Activated CD4-positive, CD25-positive, alpha-beta regulatory T cell treated with anti-CD3 and anti-CD28 coated beads, Interleukin-2, amount 50 U/mL, for 16 hours (primary cell): ENCODE data around the gene GJD3.

Experiments used
- DNase-seq: peaks from one replicate; pipeline ENCODE4 v3.0.0-alpha.2; 2020; ENCODE audit warnings: low read depth, low spot score

GJD3 gene

DNA sequence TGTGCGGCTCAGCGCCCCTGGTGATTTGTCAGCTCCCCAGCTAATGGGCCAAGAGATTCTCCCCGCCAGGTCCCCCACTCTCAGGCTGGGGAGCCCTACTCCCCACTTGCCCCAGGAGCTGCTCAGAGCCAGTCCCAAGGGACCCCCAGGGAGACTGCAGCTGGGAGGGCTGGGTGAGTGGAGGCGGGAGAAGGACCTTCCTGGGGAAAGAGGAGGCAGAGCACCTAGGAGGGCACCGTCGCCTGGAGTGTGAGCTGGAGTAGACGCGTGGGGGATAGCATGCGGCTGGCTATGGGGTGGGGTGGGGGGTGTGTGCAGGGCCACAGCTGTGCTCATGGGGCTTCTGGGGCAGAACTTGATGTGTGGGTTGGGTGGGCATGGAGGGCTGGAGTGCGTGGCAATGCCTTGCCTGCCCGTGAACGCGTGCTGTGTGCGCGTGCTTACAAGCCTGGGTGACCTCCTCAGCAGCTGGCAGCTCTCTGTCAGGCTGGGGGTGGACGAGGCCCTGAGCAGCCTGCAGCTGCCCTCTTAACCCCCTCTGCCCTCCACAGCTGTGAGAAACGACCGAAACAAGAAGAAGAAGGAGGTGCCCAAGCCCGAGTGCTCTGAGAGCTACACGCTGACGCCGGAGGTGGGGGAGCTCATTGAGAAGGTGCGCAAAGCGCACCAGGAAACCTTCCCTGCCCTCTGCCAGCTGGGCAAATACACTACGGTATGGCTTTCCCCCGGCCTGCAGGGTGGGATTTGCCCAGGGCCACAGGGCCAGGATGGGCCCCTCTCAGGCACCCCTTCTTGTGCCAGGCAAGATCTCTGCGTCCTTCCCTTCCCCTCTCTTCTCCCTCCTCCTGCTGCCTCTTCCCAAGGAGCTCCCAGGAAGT is 12.9 kb downstream of the GJD3 start:
- no peak for DNase-seq

DNA sequence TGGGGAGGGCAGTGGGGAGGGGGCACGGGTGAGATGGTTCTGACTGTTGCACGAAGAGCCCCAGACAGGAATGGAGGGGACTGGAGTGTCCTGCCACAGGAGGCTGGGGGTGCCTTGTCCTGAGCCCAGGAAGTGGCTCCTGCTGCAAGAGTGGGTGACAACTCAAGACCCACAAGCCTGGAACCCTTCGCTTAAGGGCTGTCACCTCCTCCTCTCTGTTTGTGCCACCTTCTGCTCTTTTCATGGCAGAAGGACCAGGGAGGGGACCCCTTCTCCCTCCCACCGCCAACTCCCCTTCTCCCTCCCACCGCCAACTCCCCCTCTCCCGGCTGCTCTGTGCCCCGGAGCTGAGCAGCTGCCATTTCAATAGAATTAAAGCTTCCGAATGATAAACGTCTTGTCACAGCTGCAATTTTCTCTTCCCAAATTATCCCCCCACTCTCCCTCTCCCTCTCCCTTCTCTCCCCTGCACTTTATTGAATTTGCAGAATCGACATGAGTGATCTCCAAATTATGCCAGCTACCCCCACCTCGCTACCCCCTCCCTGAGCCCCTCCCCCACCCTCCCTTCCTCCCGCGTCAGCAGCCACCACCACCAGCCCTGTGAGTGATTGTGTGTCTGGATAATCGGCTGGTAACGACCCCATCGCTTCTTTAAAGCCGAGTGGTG is 13.7 kb downstream of the GJD3 start:
- no peak for DNase-seq

DNA sequence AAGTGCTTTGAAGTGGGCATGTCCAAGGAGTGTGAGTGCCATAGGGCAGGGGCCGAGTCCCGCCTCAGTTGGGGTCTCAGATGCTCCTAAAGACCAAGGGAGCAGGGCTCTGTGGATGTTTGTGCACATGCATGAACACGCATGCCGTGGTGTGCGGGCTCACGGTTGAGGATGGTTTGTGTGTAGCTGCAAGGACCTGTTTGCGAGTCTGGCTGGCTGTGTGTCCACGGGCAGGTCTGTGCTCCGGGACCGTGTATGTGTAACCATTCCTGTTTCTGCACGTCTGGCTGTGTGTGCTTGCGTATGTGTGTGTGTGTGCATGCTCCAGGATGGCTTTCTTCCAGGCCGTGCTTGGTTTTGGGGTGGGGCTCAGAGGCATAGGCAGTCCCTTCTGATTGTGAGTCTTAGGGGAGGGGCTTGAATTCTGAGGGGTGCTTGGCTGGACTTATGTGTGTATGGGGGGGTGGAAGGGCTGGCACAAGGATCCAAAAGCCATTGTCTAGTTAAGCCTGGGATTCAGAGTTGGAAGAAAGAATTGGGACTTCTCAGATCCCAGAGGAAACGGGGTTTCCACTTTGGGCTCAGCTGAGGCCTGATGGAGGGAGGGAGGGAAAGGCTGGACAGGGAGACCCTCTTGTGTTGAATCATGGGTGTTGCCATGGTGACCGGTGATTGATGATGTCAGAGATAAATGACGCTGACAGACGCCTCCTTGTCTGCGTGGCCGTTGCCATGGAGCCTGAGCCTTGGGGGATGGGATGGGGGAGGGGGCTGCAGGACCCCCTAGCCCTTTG is 14.4 kb downstream of the GJD3 start:
- no peak for DNase-seq

DNA sequence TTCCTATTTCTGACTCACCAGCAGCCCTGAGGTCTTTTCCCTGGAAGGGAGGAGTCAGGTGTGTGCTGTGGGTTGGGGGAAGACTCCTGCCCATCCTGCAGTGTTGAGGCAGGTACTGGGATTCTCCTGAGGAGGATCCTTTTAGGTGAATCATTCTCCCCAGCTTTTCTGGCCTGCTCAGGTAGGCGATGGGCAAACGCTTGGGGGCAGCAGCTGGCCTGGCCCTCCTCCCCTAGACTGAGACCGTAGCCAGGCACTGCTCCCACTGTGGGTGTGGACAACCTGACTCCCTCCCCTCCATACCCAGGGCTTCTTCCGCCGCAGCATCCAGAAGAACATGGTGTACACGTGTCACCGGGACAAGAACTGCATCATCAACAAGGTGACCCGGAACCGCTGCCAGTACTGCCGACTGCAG is 15.1 kb downstream of the GJD3 start:
- DNase-seq, result no peak

DNA sequence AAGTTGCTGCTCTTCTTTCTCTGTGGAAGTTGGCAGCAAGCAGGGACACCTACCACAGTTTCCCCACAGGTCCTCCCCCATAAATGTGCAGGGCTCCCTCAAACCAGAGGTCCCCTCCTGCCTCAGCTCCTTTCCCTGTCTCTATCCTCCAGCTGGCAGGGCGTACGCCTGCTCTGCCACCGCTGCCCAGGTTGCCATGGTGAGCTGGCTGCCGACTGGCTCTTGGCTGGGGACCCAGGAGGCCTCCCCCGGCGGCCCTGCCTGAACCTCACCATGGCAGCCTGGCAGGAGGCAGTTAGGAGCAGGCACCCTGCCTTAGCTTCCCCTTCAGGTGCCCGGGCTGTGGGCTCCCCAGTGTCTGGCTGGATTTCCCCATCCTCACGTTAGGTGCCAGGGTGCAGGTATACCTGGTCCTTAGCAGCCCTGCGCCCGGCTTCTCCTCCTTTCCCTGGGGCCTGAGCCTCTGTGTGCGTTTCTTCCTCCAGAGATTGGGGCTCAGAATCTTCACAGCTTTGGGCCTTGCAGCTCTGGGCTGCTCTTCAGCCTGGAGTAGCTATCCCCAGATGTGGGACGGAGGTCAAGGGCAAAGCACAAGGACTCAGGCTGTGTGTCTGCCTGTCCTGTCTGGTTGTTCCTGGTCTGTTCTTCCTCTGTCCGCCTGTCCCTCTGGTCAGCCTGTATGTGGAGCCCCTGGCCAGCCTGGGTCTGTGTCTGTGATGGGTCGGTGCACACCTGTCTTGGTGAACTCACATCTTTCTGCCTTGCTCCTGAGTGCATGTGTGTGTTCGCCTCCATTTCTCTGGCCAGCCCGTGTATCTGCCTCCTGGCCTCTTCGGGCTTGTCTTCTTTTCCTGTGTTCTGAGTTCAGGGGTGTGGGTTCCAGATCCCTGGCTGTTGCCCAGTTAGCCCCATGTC is 15.7 kb downstream of the GJD3 start:
- no peak for DNase-seq

DNA sequence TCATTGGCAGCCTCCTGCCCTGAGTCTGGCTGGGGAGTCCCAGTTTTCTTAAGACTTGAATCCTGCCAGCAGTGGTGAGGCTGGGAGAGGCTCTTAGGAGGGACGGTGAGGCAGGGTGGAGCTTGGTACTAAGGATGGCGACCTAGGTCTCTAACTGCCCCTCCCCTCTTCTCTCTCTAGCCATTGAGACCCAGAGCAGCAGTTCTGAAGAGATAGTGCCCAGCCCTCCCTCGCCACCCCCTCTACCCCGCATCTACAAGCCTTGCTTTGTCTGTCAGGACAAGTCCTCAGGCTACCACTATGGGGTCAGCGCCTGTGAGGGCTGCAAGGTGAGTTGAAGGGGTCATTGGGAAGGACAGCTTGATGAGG is 16.4 kb downstream of the GJD3 start:
- no peak for DNase-seq

DNA sequence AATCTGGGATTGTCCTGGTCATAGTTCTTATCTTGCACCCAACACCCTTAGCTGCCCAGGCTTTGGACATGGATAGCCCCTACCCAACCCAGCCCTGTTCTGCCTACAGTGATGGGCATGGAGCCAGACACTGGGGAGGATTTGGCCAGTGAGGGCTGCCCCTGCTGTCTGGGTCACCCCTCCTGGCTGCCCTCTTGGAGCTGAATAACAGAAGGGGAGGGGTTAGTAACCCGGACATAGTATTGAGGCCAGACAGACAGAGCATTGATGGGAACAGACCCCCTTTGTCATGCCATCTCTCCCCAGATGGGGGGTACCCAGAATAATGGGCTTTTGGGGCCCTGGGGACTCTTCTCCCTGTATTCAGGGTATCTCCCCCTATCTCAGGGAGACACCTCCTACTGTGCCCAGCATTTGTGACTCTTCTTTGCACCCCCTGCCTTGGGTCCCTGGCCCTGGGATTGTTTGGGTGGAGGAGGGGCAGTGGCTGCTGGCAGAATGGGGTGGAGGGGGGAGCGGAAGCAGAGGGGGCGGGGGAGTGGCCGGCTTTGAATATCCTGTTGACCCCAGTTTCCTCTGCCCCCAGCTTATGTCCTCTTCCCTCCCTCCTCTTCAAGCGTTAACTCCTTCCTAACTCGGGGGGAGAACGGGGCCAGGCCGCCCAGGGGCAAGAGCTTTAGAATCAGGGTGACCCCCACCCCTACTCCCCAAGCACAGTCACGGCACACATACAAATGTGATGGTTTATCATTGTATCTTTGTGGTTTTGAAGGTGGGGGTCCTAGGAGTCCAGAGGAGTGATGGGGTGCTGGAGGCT is 17.0 kb downstream of the GJD3 start:
- no peak for DNase-seq

DNA sequence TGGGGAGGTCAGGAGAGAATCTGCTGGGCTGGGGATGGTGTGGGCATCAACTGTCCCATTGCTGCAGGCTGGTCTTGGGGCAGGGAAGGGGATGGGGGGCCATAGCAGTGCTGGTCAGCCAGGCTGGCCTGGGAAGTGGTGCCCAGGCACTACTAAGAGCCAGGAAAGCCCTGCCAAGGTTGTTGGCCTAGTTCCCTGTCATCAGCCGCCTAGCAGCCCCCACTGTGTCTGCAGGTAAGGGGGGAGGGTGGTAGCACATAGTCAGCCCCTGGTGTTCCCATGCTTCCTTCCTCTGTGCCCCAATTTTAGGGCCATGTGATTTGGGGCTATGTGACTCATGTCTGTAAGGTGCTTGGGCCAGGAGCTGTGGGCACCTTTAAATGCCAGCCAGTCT is 17.8 kb downstream of the GJD3 start:
- DNase-seq, result no peak

DNA sequence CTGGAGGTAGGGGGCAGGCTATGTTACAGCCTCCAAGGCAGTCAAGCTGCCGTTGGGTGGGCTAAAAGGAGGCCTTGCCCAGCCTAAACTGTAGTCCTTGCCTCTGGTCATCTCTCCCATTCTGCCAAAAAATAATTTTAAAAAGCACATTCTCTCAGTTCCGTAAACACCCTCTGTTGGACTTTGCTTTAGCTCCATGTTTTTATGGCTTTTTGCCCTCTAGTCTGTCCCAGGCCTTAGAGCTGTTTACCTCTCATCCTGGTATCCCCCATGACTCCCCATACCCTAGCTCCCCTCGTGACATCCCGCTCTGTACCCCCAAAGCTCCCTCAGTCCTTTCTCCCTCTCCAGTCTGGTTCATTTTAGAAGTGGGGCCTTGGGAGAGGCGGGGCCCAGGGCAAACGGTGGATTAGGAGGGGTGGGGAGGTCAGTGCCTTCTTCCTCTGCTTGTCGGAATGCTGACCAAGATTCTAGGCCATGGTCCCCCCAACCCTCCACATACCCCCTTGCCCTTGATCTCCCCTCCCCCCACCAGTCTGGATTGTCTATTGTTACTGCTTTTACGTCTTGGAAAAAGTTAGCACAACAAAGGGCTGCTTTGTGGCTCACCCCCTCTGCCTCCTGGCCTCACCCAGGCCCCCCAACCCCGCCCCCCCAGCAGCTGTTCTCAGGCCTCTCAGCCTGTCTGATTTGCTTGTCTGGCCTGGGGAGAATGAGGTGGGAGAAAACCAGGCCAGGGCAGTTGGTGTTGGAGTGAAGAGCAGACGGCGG is 18.4 kb downstream of the GJD3 start:
- DNase-seq, result no peak

DNA sequence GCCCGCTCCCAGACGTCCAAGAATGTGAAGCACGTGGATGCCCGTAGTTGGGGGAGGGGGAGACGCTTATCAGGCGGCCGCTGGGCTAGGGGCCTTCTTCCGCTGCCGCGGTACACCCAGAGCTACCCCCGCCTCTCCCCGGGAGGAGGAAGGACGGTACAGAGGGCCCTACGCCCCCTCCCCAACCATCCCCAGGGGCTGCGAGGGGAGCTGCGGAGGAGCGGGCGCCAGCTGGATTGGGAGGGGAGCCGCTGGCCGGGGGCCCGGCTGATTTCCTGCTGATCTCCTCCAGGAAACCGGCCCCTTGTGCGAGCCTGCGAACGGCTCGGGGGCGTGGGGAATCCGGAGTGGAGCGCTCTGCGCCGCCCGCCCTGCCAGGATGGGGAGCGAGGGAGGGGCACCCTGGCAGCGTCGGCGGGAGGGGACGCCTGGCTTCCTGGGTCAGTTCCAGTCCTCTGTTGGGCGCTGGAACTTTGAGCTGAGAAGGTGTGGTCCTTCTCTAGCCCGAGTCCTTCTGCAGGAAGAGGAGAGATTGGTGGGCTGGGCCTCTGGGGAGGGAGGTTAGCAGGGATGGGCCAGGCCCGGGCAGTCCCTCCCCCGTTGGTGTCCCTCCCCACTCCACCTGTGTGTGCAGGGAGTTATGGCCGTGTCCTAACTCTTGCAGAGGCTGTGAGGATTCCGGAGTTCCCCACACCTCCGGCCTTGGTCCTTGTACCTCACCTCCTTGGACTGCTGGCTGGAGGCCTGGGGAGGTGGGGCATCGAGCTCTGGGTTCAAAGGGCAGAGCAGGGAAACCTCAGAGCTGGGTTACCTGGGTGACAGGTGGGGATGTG is 19.2 kb downstream of the GJD3 start:
- no peak for DNase-seq

DNA sequence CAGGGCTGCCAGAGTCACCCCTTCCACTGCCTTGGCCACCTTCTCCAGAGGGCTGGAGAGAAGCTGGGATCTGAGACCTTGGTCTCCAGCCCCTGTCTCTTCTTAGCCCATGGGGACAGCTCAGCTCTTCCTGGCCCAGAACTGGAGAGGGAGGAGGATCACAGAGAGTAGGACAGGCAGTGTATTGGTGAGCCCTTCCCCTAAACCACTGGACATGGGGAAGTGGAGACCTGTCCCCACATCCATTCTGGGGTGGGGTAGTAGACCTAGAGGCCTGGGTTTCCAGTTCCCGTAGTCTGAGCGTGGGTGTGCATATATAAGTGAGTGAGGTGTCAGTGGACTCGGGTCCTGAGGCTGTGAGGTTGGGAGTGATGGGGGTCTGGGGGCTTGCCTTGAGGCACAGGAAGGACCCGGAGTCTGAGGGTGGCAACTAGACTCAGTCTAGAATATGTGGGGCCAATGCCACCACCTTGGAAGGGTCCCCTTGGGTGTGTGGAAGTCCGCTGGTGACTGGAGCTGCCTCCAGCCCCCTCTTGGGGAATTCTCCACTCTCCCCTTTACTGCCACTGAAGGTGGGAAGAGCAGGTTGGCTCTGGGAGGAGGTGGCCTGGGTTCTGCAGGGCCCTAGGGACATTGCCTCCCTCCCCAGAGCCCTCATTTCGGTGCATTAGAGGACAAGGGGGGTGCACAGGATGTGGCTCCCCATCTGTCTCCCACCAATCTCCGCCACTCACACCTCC is 19.9 kb downstream of the GJD3 start:
- DNase-seq, result no peak

DNA sequence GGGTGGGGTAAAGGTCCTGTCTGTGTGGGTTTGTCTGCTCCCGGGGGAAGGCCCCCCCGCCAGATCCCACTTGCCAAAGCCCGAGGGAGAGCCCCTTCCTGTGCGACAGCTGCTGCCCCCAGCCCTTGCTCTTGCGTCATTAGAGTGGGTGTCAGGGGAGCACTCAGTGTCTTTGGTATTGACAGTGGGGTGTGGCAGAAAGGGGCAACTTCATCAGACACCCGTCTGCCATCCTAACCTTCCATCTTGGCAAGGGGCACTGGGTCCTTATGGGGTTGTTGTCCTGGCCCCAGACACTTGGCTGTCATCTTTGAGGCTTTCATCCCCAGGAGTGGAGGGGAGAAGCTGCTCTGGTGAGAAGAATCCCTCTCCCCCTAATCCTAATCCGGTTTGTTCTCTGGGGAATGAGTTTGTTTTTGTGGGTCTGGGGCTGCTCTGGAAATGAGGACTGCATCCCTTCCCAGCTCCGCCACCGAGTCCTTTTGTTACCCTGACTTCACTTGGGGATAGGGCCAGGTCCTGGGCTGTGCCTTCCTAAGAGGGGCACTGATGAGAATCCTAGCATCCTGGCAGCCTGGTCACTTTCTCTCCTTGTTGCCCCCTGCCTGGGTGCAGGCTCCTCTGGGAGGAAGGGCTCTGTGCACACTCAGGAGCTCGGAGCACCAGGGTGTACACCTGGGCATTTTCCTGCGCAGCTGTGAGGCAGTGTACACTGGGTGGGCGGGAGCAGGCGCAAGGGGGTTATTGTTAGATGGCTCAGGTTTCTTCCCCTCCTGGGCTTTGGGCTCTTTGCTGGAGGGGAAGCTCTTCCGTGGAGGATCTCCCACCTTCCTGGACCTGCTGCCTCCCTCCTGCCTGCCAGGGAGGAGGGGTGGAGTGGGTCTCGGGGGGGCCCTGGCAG is 21.1 kb downstream of the GJD3 start:
- no peak for DNase-seq

DNA sequence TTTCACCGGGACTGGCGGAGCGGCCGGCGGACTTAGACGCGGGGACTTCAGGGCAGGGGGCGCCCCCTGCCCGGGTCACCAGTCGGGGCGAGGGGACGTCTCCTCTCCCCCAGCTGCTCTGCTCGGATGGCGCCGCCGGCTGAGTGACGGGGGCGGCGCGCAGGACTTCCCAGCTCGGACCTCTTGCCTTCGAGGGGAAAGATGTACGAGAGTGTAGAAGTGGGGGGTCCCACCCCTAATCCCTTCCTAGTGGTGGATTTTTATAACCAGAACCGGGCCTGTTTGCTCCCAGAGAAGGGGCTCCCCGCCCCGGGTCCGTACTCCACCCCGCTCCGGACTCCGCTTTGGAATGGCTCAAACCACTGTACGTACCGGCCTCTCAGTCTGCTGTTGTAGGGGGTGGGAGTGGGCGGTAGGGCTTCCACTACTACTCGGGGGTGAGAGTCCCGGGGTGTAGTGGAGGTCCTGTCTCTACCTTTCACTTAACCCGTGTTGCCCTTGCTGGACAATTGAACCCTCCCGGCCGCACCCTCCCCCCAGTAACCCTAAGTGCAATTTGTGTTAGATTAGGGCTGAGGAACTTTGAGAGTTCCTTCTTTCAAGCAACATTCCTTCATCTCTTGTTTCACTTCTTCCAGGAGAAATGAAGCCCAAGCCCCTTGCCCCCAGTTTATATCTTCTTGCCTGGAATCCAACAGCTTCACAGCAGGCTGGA is 21.9 kb downstream of the GJD3 start:
- DNase-seq, result no peak

DNA sequence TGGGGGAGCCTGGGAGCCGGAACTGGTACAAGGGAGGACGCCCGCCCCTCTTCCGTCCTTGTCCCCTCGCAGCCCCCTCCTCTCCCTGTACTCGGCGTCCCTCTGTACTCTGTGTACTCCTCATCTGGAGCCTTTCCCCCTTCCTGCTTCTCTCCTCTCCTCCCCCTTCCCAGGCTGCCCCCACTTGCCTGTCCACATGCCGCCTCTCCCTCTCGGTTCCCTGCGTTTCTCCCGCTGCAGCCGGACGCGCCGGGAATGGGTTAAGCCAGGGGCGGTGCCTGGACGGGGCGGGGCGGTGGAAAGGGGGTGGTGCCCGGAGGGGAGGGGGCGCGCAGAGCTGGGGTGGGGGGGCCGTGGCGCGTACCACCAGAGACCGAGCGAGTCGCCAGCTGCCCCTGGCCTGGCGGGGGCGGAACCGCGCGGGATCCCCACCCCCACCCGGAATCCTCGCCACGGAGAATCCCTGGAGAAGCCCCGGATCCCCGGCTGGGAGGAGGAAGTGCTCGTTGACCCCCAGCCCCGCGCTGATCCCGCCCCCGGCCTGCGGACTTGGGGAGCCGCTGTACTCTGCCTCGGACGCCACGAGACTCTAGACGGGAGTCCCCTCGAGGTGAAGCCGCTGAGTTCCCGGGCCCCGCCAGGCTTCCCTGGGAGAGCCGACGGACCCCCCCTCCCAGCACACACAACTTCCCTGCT is 22.6 kb downstream of the GJD3 start:
- DNase-seq, result no peak

DNA sequence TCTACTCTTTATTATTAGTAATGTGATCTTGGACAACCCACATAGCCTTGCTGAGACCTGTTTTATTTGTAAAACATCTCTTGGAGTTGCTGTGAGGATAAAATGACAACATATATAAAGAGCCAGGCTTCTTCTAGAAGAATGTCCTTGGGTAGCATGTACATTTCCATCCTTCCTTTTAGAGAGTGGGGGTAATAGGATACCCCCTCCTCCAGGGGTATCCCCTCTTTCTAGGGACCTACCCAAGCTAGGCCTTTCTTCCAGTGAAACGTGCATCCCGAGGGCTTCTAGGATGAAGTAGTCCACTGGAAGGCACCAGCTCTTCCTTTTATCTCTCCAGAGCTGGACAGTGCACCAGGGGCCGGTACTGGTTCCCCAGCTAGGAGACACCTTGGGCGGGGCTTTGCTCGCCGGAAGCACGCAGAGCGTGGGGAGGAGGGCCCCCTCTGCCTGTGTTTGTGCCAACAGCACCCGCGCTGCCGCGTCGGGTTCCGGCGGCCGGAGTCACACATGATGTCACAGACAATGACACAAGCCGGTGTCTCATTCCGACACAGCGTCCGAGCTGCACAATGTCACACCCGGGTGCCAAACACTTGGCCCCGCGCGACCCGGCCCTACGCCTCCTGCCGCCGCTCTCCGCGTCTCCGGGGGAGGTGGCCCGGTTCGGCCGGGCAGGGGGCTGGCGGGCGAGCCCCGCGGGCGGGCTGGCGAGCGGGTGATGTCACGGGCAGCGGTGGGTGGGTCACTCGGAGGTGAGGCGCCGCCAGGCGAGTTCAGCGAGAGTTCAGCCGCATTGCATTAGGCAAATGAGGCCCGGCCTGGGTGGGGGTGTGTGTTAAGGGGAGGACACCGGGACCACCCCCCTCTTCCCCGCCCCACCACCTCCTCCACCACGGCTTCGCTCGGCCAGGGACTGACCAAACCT is 23.4 kb downstream of the GJD3 start:
- DNase-seq, result peak; percentile 74
